ENCODE measurements around the gene WDR45.

DNA sequence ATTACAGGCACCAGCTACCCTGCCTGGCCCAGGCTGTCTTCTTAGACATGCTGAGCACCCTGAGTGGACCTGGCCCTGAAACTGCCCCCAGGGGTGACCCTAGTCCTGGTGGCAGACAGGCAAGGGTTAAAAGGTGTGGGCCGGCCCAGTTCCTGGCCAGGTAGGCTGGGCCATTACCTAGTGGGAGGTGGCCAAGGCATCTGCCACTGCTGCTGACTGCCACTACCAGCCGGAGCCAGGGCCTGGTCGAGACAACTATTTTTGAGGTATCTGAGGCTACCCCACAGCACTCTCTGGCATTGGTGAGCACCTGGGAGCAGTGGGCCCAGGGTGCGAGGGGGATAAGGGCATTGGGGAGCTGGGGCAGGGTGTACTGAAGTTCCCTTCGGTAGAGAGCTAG is 20.9 kb downstream of the WDR45 start, which contains the start of gene CCDC120:
- TF ChIP-seq POLR2A (IDR thresholded peaks at IDR 0.05; ENCODE audit: low read depth, low read length): no peak
- TF ChIP-seq POLR2AphosphoS5 (IDR thresholded peaks at IDR 0.05; ENCODE audit: low read depth, low read length): no peak
- no peak for TF ChIP-seq TAF1 (IDR thresholded peaks at IDR 0.05; ENCODE audit: borderline replicate concordance, low read depth, low read length)
